Lower leg skin (tissue), 3 donors: ENCODE data around the gene COX4I1.
"Not testable (repeated sequence)": the region's sequence is repeated elsewhere in the genome, so short reads cannot be mapped to it uniquely, and the experiment has no call there.

ENCODE experiments used
- POLR2A ChIP-seq, 2 donors: fragments of 450-650 bp; IDR thresholded peaks; one replicate each; pipeline ENCODE4 v1.6.1; 2016 to 2017; ENCODE audit warnings: antibody characterized with exemption in 2 of 2, mild to moderate bottlenecking in 1 of 2, moderate library complexity in 1 of 2
- TF ChIP-seq, protein P1 (sequence below), 3 donors: fragments of 450-650 bp; IDR thresholded peaks; one replicate each; pipeline ENCODE4 v1.5.1; 2016; ENCODE audit warnings: antibody characterized with exemption in 3 of 3, mild to moderate bottlenecking in 3 of 3, moderate library complexity in 2 of 3

- TF ChIP-seq, protein P1, sequence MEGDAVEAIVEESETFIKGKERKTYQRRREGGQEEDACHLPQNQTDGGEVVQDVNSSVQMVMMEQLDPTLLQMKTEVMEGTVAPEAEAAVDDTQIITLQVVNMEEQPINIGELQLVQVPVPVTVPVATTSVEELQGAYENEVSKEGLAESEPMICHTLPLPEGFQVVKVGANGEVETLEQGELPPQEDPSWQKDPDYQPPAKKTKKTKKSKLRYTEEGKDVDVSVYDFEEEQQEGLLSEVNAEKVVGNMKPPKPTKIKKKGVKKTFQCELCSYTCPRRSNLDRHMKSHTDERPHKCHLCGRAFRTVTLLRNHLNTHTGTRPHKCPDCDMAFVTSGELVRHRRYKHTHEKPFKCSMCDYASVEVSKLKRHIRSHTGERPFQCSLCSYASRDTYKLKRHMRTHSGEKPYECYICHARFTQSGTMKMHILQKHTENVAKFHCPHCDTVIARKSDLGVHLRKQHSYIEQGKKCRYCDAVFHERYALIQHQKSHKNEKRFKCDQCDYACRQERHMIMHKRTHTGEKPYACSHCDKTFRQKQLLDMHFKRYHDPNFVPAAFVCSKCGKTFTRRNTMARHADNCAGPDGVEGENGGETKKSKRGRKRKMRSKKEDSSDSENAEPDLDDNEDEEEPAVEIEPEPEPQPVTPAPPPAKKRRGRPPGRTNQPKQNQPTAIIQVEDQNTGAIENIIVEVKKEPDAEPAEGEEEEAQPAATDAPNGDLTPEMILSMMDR (IDR thresholded peaks at IDR 0.05), result not testable (repeated sequence)
- not testable (repeated sequence) for TF ChIP-seq POLR2A (IDR thresholded peaks at IDR 0.05)
Measured at GRCh38 chr16:85808104-85808503, 8.6 kb downstream of the COX4I1 start.
